Calu3 (cell line): ENCODE results near the gene PVR. TPM values are rescaled to one million over a fixed set of nuclear protein-coding genes. Genes with fewer than 3 reads are reported as not detected.

Source experiments
- BruUV-seq: library from RNA; stranded (reverse); fragments of 400-500 nt; replicated peaks from 2 replicates; lab custom pipeline; 2021; lab: Mats Ljungman, UMichigan
- CTCF ChIA-PET: fragments of 300-600 bp; sonication (Branson Sonifier 250); formaldehyde crosslinking; loops from one replicate; lab custom pipeline; 2022; ENCODE audit warnings: antibody characterized with exemption; lab: Charles Lee
- DNase-seq: peaks from one replicate; pipeline ENCODE4 v3.0.0; 2022
- H3K27ac Mint-ChIP-seq: one replicate; pipeline ENCODE4 v1.8.0; 2022; ENCODE audit warnings: mixed read lengths; ENCODE audit not compliant: unreplicated experiment
- H3K27me3 Mint-ChIP-seq: one replicate; pipeline ENCODE4 v1.8.0; 2022; ENCODE audit warnings: mixed read lengths; ENCODE audit not compliant: unreplicated experiment
- H3K36me3 Mint-ChIP-seq: one replicate; pipeline ENCODE4 v1.8.0; 2022; ENCODE audit warnings: mild to moderate bottlenecking, moderate library complexity, mixed read lengths; ENCODE audit not compliant: insufficient read depth, unreplicated experiment
- H3K4me1 Mint-ChIP-seq: one replicate; pipeline ENCODE4 v1.8.0; 2022; ENCODE audit warnings: mild to moderate bottlenecking, low read depth, mixed read lengths; ENCODE audit not compliant: unreplicated experiment
- H3K4me3 Mint-ChIP-seq: one replicate; pipeline ENCODE4 v1.8.0; 2022; ENCODE audit warnings: mild to moderate bottlenecking, low read depth, moderate library complexity, mixed read lengths; ENCODE audit not compliant: unreplicated experiment
- H3K9me3 Mint-ChIP-seq: one replicate; pipeline ENCODE4 v1.8.0; 2022; ENCODE audit warnings: low read depth, mixed read lengths; ENCODE audit not compliant: unreplicated experiment
- intact Hi-C: fragments of 100-400 bp; cut with micrococcal nuclease; formaldehyde crosslinking; loops from one replicate; pipeline ENCODE4 v1.10.0; 2022; ENCODE audit not compliant: unreplicated experiment
- total RNA-seq: library from RNA; stranded (reverse); gene quantifications from 2 replicates; pipeline ENCODE4 v1.2.3, GENCODE V29; 2022
- TF ChIP-seq, protein P1 (sequence below): fragments of 200-600 bp; IDR thresholded peaks from one replicate; pipeline ENCODE4 v1.8.0; 2022; ENCODE audit warnings: antibody characterized with exemption; ENCODE audit not compliant: unreplicated experiment

The PVR gene
- total RNA-seq, 1 experiment from 2014 or later: 215 TPM

DNA sequence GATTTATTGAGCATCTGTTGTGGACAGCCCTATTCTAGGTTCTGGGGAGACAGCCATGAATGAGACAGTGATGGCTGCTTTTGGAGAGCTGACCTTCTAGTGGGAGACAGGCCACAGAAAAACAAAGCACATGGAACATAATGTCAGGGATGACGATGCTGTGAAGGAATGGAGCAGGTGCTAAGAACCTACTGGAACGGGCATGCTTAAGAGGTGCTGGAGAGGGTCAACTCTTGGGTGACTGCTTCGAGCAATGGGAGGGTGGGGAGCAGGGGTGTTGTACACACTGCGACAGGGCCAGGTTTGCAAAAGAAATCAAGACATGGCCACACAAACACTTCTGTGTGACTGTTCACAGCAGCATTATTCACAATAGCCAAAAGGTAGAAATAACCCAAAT, 43.2 kb downstream of the PVR start:
- Mint-ChIP-seq H3K4me1 (peaks cover 59% of the 10 kb centered on the region), H3K36me3 (peaks cover 52% of the 10 kb centered on the region), H3K27me3 (no peaks in the 10 kb centered on the region), H3K9me3 (peaks cover 3% of the 10 kb centered on the region), H3K4me3 (no peak overlapping the region), H3K27ac (no peak overlapping the region)
- intact Hi-C loops: loop anchor here (5.0 kb wide), 1 partner anchor 35 kb away; no protein-coding TSS in a partner anchor
- TF ChIP-seq, protein P1, sequence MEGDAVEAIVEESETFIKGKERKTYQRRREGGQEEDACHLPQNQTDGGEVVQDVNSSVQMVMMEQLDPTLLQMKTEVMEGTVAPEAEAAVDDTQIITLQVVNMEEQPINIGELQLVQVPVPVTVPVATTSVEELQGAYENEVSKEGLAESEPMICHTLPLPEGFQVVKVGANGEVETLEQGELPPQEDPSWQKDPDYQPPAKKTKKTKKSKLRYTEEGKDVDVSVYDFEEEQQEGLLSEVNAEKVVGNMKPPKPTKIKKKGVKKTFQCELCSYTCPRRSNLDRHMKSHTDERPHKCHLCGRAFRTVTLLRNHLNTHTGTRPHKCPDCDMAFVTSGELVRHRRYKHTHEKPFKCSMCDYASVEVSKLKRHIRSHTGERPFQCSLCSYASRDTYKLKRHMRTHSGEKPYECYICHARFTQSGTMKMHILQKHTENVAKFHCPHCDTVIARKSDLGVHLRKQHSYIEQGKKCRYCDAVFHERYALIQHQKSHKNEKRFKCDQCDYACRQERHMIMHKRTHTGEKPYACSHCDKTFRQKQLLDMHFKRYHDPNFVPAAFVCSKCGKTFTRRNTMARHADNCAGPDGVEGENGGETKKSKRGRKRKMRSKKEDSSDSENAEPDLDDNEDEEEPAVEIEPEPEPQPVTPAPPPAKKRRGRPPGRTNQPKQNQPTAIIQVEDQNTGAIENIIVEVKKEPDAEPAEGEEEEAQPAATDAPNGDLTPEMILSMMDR: no peak
- no peak for DNase-seq
- BruUV-seq: no TSS peak
- CTCF ChIA-PET: no interaction called here

DNA sequence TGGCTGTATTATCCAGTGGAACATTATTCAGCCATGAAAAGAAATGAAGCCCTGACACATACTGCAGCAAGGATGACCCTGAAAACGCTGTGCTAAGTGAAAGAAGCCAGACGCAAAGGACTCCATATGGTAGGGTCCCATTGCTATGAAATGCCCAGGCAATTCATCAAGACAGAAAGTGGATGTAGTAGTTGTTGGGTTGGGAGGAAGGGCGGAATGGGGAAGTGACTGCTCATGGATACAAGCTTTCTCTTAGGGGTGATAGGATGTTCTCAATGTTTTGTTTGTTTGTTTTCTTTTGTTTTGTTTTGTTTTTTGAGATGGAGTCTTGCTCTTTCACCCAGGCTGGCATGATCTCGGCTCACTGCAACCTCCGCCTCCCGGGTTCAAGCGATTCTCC, 44.2 kb downstream of the PVR start:
- intact Hi-C loops: loop anchor here (2.0 to 5.0 kb wide), 2 partner anchors 34 to 157 kb away; no protein-coding TSS in a partner anchor
- Mint-ChIP-seq H3K4me3 (no peak overlapping the region), H3K4me1 (peaks cover 66% of the 10 kb centered on the region)

DNA sequence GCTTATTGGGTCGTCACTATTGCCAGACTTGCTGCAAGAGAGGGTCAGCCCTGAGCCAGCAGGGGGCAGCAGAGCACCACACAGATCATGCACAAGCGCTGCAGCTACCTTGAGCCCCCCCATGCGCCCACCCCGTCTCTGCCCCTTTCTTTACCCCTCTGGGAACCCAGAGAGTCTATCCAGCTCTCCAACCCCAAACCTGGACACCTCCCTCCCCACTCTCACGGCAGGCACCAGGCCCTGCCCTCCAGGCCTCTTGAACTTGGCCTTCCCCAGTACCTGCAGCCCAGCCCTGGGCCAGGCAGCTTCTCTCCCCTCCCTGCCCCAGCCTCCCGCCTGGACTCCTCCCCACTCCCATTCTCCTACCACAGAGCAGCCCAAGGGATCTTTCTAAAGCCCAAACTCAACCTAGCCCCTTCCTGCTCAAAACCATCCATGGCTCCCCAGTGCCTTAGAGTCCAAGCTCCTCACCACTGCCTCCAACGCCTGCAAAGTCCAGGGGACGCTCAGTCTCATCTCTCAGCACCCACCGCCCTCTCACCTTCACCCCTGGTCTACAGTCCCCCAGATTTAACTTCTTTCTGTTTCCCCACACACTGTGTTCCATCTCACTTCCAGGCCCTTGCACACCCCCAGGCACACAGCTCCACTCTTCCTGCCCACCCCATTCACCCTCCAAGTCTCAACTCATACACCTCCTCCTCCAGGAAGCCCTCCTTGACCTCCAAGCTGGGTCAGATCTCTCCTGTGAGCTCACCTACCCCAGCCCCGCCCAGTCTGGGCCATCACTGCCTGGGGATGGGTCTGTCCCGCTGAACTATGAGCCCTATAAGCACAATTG, 45.8 kb downstream of the PVR start:
- DNase-seq: peak; percentile 91
- intact Hi-C loops: loop anchor here (1.0 to 5.0 kb wide), 3 partner anchors 33 to 155 kb away; no protein-coding TSS in a partner anchor

More for the DNA sequence above, 44.2 kb downstream of the PVR start:
- Mint-ChIP-seq H3K9me3 (peaks cover 3% of the 10 kb centered on the region), H3K36me3 (peaks cover 56% of the 10 kb centered on the region), H3K27ac (no peak overlapping the region), H3K27me3 (no peaks in the 10 kb centered on the region)
- BruUV-seq: no TSS peak
- CTCF ChIA-PET: interaction anchor here (5.3 kb wide), 1 partner anchor 83 kb away, joined by 27 read pairs; no protein-coding TSS in a partner anchor
- TF ChIP-seq, protein P1: no peak
- no peak for DNase-seq

DNA sequence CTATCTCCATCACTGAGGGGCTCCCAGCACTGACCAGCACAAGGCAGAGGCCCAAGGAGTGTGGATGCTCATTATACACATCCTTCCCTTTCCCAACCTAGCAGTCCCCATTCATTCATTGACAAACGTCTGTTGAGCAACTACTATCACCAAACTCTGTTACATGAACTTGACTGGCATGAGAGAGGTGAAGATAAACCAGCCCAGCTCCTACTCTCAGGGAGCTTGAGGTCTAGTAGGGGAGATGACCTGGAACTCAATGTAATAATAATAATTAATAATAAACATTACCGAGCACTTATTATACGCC, 46.4 kb downstream of the PVR start:
- H3K9me3 Mint-ChIP-seq: peaks cover 2% of the 10 kb centered on the region
- no TSS peak for BruUV-seq

More for the DNA sequence above, 45.8 kb downstream of the PVR start:
- BruUV-seq: no TSS peak
- Mint-ChIP-seq H3K36me3 (peaks cover 55% of the 10 kb centered on the region), H3K9me3 (peaks cover 3% of the 10 kb centered on the region), H3K4me1 (peaks cover 62% of the 10 kb centered on the region), H3K4me3 (no peak overlapping the region), H3K27me3 (no peaks in the 10 kb centered on the region), H3K27ac (peak overlapping the region; percentile 14)
- TF ChIP-seq, protein P1: peak; percentile 99
- CTCF ChIA-PET: interaction anchor here (0.7 to 5.3 kb wide), 9 partner anchors 33 to 156 kb away, joined by 3 to 27 read pairs (median 4); partner anchors contain the start of gene NECTIN2

More for the DNA sequence above, 46.4 kb downstream of the PVR start:
- Mint-ChIP-seq H3K27ac (peak overlapping the region; percentile 14), H3K27me3 (no peaks in the 10 kb centered on the region), H3K36me3 (peaks cover 52% of the 10 kb centered on the region), H3K4me1 (peaks cover 58% of the 10 kb centered on the region), H3K4me3 (no peak overlapping the region)
- DNase-seq: no peak
- CTCF ChIA-PET: interaction anchor here (1.2 to 5.3 kb wide), 5 partner anchors 34 to 156 kb away, joined by 4 to 27 read pairs (median 7); partner anchors contain the start of gene NECTIN2
- intact Hi-C loops: no loop called here
- TF ChIP-seq, protein P1: no peak
